NCI-H1105 treated with DMSO at 0.1 percent for 48 hours (cell line): ENCODE data around the gene SLC39A7.
"Not testable (repeated sequence)": the region's sequence is repeated elsewhere in the genome, so short reads cannot be mapped to it uniquely, and the experiment has no call there.

Experiments used
- DNase-seq: peaks from one replicate; lab custom pipeline; 2025; lab: John Stamatoyannopoulos, UW

SLC39A7 gene

GRCh38 chr6:33205191-33206026, 4.7 kb downstream of the SLC39A7 start:
- peak; percentile 22 for DNase-seq

DNA sequence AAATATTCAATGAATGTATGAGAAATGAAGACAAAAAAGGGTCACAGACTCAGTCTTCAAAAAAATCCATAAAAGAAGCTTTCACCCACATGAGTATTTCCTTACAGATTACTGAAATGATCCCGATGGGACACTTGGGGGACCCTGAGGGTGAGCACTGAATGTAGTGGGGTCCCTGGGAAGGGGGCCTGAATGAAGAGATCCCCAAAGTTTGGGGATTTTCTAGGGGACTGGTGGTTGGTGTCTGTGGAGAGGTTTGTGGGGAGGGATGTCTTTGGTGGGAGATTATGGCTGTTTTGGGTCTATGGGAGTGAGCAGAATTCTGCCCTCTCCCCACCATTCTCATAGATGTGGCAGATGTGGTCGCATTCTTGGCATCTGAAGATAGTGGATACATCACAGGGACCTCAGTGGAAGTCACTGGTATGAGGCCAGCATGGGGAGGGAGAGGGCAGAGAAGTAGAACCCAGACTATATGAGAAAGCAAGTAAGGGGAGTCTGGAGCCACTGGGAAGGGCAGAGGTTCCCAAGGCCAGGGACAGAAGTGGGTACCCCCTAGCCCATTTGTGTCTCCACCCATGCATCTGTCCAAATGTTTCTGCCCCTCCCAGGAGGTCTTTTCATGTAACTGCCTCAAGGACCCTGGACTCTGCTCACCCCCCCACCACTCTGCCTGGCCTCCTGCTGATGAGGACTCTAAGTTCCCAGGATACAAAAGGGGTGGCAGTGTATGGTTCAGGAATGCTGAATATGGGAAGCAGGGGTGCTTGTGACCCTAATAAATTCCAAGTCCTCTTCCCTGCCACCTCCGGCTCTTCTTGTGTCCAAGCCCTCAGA, 5.6 kb downstream of the SLC39A7 start:
- no peak for DNase-seq

- no peak for DNase-seq
Observed at GRCh38 chr6:33206864-33207551, 6.3 kb downstream of the SLC39A7 start.

DNA sequence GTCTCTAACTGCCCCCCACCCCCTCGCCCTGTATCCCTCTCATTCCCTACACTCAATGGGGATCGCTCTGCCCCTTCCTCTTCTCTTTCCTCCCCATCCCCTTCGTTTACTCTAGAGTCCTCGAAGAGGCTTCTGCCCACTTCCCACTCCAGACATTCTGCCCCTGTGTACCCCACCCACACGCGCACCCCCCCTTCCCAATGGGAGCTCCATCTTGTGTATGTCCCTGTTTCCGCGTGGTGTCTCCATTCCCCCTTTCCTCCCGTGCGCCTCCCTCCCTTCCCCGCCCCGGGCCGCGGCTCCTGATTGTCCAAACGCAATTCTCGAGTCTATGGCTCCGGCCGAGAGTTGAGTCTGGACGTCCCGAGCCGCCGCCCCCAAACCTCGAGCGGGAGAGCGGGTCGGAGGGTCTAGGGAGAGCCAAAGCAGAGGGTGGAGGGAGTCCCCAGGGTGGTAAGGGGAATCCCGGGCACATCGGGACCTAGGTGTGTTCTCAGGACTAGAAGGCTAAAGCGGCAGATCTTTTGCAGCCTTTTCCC, 7.0 kb downstream of the SLC39A7 start:
- no peak for DNase-seq

DNA sequence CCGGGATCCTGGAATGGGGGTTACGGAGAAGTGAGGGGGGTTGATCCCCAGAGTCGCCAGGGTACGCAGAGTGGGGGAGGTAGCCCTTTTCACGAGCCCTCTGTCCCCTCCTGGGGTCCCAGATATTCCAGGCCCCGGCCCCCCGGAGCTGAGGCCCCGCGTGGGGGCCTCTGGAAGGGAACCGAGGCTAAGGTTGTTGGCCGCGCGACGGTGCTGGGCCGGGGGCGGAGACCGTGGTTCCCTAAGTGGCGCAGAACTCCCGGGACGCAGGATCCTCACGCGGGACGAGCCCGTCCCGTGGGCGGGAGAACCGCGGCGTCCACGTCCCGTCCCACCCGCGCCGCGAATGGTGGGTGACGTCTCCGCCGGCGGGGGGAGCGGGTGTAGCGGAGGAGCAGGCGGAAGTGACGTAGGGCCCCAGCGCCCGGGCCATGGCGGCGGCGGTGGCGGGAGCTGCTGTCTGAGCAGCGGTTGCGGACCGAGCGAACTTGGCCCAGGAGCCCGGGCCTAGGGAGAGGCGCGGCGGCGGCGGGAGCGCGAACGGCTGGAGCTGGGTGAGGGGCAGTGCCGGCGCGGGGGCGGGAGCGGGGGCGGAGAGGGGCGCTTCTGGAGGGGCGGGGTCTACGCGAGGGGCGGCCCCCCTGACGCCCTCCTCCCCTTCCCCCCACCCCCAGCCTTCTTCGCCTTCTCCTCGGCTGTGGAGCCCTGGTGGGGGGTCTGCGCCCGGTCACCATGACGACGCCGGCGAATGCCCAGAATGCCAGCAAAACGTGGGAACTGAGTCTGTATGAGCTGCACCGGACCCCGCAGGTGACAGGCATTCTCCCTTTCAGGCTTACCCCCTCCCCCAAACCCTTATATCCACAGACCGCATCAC, 7.7 kb downstream of the SLC39A7 start, which contains the start of gene RING1:
Gene RING1 (plus strand): TSS at position 410 of the 877 bp plus-strand sequence. CDS start 323 bp downstream, at position 733.
- DNase-seq = peak; percentile 60

GRCh38 chr6:33209856-33210255, 9.2 kb downstream of the SLC39A7 start:
- no peak for DNase-seq

DNA sequence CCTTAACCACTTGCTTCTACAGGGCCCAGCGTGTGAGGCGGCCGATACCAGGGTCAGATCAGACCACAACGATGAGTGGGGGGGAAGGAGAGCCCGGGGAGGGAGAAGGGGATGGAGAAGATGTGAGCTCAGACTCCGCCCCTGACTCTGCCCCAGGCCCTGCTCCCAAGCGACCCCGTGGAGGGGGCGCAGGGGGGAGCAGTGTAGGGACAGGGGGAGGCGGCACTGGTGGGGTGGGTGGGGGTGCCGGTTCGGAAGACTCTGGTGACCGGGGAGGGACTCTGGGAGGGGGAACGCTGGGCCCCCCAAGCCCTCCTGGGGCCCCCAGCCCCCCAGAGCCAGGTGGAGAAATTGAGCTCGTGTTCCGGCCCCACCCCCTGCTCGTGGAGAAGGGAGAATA, 10.5 kb downstream of the SLC39A7 start:
- no peak for DNase-seq

GRCh38 chr6:33211666-33212422, 11.2 kb downstream of the SLC39A7 start:
- DNase-seq = no peak

DNA sequence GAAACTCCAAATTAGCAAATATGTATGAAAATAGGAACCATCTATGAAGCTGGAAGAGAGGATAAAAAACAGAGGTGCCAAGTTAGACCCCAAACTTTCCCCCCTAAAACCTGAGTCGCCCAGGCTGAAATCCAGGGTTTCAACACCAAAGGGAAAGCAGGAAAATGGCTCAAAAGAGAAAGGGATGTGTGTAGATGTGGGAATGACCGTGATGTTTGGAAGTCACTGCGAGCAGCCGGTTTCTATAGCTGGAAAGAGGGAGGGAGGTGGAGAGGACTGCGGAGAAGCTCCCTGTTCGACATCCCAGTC, 12.1 kb downstream of the SLC39A7 start:
- no peak for DNase-seq

- DNase-seq = peak; percentile 8
Observed at GRCh38 chr6:33213166-33213988, 12.7 kb downstream of the SLC39A7 start.

DNA sequence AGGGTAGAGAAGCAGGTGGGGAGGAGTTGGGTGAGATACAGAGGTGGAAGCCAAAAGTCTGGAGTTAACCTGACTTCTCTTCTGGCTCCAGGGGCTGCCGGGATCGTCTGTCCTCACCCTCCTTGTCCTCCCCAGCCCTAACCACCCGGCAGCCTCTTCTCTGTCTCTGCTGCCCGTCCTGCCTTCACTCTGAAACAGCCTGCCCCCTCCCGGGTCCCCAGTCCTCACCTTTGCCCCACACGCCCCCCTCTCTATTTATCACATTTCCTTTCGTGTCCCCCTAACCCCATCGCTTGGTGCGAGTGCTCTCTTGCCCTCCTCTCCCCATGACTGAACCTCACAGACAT, 13.3 kb downstream of the SLC39A7 start:
- DNase-seq = no peak

- no peak for DNase-seq
Observed at GRCh38 chr6:33215271-33216116, 14.8 kb downstream of the SLC39A7 start.

DNA sequence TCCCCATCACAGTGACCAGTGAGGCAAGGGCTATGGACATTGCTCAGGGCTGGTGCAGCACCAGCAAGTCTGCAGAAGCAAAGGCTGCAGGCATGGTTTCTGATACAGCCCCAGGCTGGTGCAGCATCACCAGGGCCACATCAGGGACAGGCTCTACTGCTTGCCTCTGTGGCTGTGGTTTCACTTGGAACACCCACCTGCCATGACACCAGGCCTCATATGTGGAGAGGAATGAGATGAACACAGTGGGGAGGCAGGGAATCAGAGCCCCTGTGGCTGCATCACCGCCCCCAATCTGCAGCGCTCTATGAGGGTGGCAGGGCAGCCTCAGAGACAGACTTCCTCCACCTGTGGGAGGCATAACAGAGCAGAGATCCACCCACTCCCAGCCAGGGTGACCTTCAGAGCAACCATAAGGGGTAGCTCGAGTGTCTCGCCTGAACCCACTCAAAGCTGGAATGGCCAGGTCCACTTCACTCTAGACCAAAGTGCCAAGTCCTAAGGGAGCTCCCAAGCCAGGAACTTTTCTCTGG, 15.5 kb downstream of the SLC39A7 start:
- DNase-seq = no peak

DNA sequence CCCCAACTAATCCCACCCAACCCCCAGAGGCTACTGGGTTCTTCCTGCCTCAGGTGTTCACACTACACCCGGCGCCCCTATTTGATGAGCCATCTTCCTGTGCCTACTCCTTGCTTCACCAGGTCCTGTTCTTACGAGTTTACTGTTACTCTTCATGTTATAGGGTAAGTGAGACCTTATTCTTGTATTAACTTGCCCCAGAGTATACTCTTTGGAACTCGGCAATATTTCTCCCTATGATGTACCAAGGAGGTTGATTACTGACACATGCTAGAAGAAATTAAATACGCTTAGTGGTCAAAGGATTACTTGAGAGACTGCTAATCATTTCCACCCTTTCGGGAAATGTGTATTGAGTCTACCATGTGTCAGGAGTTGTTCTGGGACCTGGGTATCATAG, 16.6 kb downstream of the SLC39A7 start:
- no peak for DNase-seq

GRCh38 chr6:33217681-33218080, 17.0 kb downstream of the SLC39A7 start:
- no peak for DNase-seq

DNA sequence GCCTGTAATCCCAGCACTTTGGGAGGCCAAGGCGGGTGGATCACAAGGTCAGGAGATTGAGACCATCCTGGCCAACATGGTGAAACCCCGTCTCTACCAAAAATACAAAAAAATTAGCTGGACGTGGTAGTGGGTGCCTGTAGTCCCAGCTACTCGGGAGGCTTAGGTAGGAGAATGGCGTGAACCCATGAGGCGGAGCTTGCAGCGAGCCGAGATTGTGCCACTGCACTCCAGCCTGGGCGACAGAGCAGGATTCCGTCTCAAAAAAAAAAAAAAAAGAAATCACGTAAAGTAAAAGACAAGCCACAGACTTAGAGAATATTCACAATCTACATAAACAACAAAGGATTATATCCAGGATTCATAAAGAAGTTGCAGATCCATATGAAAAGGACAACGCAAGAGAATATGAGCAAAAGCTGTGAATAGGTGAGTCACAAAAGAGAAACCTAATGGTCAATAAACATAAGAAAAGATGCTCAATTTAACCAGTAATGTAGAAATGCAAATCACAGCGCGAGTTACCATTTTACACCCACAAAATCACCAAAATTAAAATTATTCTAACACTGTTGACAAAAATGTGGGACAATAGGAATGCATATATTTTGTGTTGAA, 25.9 kb downstream of the SLC39A7 start:
- DNase-seq = not testable (repeated sequence)

DNA sequence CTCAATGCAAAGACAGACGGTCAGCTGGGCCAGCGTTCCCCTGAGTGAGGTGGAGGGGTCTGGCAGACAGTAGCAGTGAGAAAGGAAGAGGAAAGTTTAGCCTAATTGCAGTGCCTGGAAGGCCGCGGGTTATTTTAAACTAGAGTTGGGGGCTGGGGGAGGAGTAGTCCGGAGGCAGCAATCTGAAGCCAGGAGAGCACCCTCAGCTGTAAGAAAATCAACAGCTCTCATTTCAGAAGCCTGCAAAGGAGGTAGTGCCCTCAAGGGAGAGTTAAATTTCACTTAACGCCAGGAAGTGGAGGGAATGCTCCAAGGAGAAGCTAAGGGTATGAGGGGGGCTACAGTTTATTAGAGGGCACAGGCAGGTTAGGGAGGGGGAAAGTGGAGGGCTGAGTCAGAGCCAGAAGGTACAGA, 34.6 kb downstream of the SLC39A7 start:
- DNase-seq = no peak

DNA sequence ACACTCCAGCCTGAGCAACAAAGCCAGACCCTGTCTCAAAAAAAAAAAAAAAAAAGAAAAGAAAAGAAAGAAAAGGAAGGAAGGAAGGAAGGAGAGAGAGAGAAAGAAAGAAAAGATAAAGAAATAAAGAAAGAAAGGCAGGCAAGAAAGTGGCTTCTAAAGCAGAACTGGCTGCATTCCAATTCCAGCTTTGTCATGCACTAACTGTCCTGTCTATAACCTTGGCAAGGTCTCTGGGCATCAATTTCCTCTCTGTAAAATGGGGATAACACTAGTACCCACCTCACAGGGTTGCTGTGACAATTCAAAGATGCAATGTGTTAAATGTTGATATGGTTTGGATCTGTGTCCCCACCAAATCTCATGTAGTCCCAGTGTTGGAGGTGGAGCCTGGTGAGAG, 35.7 kb downstream of the SLC39A7 start:
- DNase-seq = no peak
